NT2/D1 (cell line): Measurements from ENCODE around the gene MAP3K10.

Source experiments
- SUZ12 ChIP-seq: IDR thresholded peaks from 2 replicates; pipeline ENCODE4 v1.6.1; 2011; ENCODE audit not compliant: insufficient read length, insufficient read depth; ENCODE audit errors: extremely low read depth
- YY1 ChIP-seq: IDR thresholded peaks from 2 replicates; pipeline ENCODE4 v1.6.1; 2011; ENCODE audit not compliant: insufficient read length, insufficient read depth
- ZNF274 ChIP-seq: IDR thresholded peaks from 2 replicates; pipeline ENCODE4 v1.6.1; 2011; ENCODE audit warnings: mild to moderate bottlenecking, low read depth, low read length

DNA sequence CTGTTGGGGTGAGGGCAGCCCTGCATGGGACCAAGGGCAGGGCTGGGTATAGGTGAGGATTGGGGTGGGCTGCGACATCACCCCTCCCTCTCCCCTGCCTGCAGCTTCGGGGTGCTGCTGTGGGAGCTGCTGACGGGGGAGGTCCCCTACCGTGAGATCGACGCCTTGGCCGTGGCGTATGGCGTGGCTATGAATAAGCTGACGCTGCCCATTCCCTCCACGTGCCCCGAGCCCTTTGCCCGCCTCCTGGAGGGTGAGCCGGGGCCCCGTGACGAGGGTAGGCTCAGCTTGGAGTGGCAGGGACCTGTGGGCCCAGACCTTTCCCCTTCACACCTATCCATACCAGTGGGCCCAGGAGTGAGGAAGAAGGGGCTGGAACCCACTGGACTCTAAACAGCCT, 13.2 kb downstream of the MAP3K10 start:
- no peak for TF ChIP-seq SUZ12
- no peak for TF ChIP-seq YY1
- no peak for TF ChIP-seq ZNF274
